ENCODE data around the gene B3GALT6. TPM values are rescaled to one million over a fixed set of nuclear protein-coding genes. Genes with fewer than 3 reads are reported as not detected.
A peak's percentile ranks its signal among the peaks of the same experiment; 100 is the strongest.

B3GALT6 gene
- total RNA-seq, 1 donor from 2014 or later, result 15.8 TPM

DNA sequence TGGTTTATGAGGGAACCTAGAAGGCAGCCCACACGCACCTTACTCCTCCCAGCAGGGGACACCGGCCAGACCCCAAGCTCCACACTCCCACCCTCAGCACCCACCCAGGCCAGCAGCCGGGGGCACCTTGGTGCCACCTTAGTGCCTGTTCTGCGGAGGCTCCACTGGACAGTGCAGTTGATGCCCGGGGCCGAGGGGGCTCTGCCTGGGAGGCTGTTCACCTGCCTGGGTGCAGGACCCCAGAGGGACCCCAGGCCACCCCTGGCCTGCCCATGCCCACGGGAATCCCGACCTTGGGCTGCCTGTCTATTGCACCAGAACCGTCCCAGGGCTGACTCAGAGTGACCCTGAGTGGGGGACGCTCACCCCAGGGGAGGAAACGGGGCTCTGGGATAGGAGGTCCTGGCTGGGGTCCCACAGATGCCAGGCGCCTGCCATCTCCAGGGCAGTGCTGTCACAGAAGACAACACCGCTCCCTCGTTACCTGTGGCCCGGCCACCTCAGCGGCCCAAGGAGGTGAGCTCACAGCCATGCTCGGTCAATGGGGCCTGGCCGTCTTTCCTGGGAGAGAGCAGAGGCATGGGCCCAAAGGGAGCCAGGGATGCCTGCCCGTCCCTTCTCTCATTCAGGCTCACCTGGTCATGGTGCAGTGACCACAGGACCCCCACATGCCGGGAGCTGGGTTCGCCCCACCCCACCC lies 48.9 kb downstream of the B3GALT6 start:
- peaks cover 11% of the 10 kb centered on the region for H3K4me1 Mint-ChIP-seq
- Histone ChIP-seq H3K36me3 (no peaks in the 10 kb centered on the region), H3K79me2 (ENCODE audit: low read depth) (no peaks in the 10 kb centered on the region), H3F3A (ENCODE audit: low read depth) (peaks cover 10% of the 10 kb centered on the region), H3K4me1 (no peaks in the 10 kb centered on the region), H3K27me3 (no peaks in the 10 kb centered on the region), H3K9me3 (ENCODE audit: low read depth) (no peaks in the 10 kb centered on the region), H4K20me1 (ENCODE audit: low read depth) (no peaks in the 10 kb centered on the region), H3K27ac (no peak overlapping the region), H2AFZ (replicated peaks) (no peak overlapping the region), H3K4me2 (no peak overlapping the region), H3K4me3 (no peak overlapping the region), H3K9ac (no peak overlapping the region)
- H3K4me3 Mint-ChIP-seq, result no peak overlapping the region
- H3K27ac Mint-ChIP-seq, result no peak overlapping the region
- H3K9me3 Mint-ChIP-seq, result no peaks in the 10 kb centered on the region
- TF ChIP-seq EZH2phosphoT487 (IDR thresholded peaks at IDR 0.05), result no peak
- H3K27me3 Mint-ChIP-seq (ENCODE audit: insufficient read depth, low read depth), result peaks cover 5% of the 10 kb centered on the region
- no peak for DNase-seq (ENCODE audit: low spot score)
- no peaks in the 10 kb centered on the region for H3K36me3 Mint-ChIP-seq

GRCh38 chr1:1281533-1282321 lies 49.7 kb downstream of the B3GALT6 start:
- Histone ChIP-seq H3K79me2 (ENCODE audit: low read depth) (no peaks in the 10 kb centered on the region), H3K9ac (no peak overlapping the region), H3K4me1 (no peaks in the 10 kb centered on the region), H3K4me3 (no peak overlapping the region), H2AFZ (replicated peaks) (no peak overlapping the region), H3K27ac (no peak overlapping the region), H3K27me3 (no peaks in the 10 kb centered on the region), H4K20me1 (ENCODE audit: low read depth) (no peaks in the 10 kb centered on the region), H3F3A (ENCODE audit: low read depth) (peaks cover 10% of the 10 kb centered on the region), H3K4me2 (no peak overlapping the region), H3K36me3 (no peaks in the 10 kb centered on the region), H3K9me3 (ENCODE audit: low read depth) (no peaks in the 10 kb centered on the region)
- no peak overlapping the region for H3K27ac Mint-ChIP-seq
- no peaks in the 10 kb centered on the region for H3K36me3 Mint-ChIP-seq
- no peaks in the 10 kb centered on the region for H3K9me3 Mint-ChIP-seq
- no peak for DNase-seq (ENCODE audit: low spot score)
- no peak overlapping the region for H3K4me3 Mint-ChIP-seq
- H3K4me1 Mint-ChIP-seq, result peaks cover 11% of the 10 kb centered on the region
- TF ChIP-seq, protein P1, sequence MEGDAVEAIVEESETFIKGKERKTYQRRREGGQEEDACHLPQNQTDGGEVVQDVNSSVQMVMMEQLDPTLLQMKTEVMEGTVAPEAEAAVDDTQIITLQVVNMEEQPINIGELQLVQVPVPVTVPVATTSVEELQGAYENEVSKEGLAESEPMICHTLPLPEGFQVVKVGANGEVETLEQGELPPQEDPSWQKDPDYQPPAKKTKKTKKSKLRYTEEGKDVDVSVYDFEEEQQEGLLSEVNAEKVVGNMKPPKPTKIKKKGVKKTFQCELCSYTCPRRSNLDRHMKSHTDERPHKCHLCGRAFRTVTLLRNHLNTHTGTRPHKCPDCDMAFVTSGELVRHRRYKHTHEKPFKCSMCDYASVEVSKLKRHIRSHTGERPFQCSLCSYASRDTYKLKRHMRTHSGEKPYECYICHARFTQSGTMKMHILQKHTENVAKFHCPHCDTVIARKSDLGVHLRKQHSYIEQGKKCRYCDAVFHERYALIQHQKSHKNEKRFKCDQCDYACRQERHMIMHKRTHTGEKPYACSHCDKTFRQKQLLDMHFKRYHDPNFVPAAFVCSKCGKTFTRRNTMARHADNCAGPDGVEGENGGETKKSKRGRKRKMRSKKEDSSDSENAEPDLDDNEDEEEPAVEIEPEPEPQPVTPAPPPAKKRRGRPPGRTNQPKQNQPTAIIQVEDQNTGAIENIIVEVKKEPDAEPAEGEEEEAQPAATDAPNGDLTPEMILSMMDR (IDR thresholded peaks at IDR 0.05), result no peak
- no peak for TF ChIP-seq EZH2 (IDR thresholded peaks at IDR 0.05)
- no peak for TF ChIP-seq EZH2phosphoT487 (IDR thresholded peaks at IDR 0.05)
- peaks cover 5% of the 10 kb centered on the region for H3K27me3 Mint-ChIP-seq (ENCODE audit: insufficient read depth, low read depth)

DNA sequence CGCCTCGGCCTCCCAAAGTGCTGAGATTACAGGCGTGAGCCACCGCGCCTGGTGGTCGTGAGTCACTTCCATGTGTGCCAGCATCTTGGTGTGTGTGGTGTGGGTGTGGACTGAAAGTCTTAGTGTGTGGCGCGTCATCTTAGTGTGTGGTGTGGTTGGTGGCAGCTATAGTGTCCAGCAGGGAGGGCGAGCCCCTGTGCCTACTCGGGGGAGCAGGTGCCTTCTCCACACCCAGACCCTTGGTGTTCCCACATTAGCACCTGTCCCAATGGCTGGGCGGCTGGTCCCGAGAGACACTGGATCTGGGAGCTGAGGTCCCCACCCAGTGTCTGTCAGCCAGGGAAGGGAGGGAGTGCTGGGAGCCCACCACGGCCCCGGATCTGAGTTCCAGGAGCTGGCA lies 51.0 kb downstream of the B3GALT6 start:
- peak overlapping the region; percentile 34 for H3K27ac Mint-ChIP-seq
- H3K4me3 Mint-ChIP-seq, result no peak overlapping the region
- H3K27ac ChIP-seq, result no peak overlapping the region
- no peaks in the 10 kb centered on the region for H3K27me3 ChIP-seq
- no peak overlapping the region for H3K4me2 ChIP-seq
- H3K9ac ChIP-seq, result no peak overlapping the region
- no peaks in the 10 kb centered on the region for H4K20me1 ChIP-seq (ENCODE audit: low read depth)
- H3K4me3 ChIP-seq, result no peak overlapping the region
- H3K36me3 Mint-ChIP-seq, result no peaks in the 10 kb centered on the region
- H2AFZ ChIP-seq (replicated peaks), result no peak overlapping the region
- no peaks in the 10 kb centered on the region for H3K9me3 Mint-ChIP-seq
- DNase-seq (ENCODE audit: low spot score), result no peak
- H3K4me1 Mint-ChIP-seq, result peaks cover 11% of the 10 kb centered on the region
- no peak for TF ChIP-seq EZH2 (IDR thresholded peaks at IDR 0.05)
- TF ChIP-seq, protein P1 (IDR thresholded peaks at IDR 0.05), result no peak
- TF ChIP-seq EZH2phosphoT487 (IDR thresholded peaks at IDR 0.05), result no peak
- H3K36me3 ChIP-seq, result no peaks in the 10 kb centered on the region
- no peaks in the 10 kb centered on the region for H3K4me1 ChIP-seq
- no peaks in the 10 kb centered on the region for H3K9me3 ChIP-seq (ENCODE audit: low read depth)
- H3K79me2 ChIP-seq (ENCODE audit: low read depth), result no peaks in the 10 kb centered on the region
- peaks cover 5% of the 10 kb centered on the region for H3K27me3 Mint-ChIP-seq (ENCODE audit: insufficient read depth, low read depth)
- H3F3A ChIP-seq (ENCODE audit: low read depth), result peaks cover 10% of the 10 kb centered on the region

DNA sequence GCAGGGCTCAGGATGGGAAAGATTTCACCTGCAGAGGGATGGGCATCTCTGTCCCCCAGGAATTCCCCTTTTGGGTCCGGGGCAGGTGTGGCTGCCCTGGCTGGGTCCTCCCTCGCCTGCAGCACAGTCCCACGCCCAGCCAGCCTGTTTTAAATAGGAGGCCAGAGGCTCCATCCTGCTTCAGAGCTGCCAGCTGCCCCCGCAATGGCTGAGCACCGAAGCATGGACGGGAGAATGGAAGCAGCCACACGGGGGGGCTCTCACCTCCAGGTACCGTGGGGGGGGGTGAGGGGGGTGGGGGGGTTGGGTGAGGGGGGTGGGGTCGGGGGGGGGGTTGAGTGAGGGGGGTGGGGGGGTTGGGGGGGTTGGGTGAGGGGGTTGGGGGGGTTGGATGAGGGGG lies 51.8 kb downstream of the B3GALT6 start:
- Histone ChIP-seq H3K27ac (no peak overlapping the region), H3K9me3 (ENCODE audit: low read depth) (no peaks in the 10 kb centered on the region), H3F3A (ENCODE audit: low read depth) (peaks cover 10% of the 10 kb centered on the region), H3K27me3 (no peaks in the 10 kb centered on the region), H2AFZ (replicated peaks) (no peak overlapping the region), H3K4me2 (no peak overlapping the region), H3K4me3 (no peak overlapping the region), H3K79me2 (ENCODE audit: low read depth) (no peaks in the 10 kb centered on the region), H4K20me1 (ENCODE audit: low read depth) (no peaks in the 10 kb centered on the region), H3K36me3 (no peaks in the 10 kb centered on the region), H3K4me1 (no peaks in the 10 kb centered on the region), H3K9ac (no peak overlapping the region)
- peak; percentile 57 for DNase-seq (ENCODE audit: low spot score)
- peaks cover 5% of the 10 kb centered on the region for H3K27me3 Mint-ChIP-seq (ENCODE audit: insufficient read depth, low read depth)
- H3K36me3 Mint-ChIP-seq, result no peaks in the 10 kb centered on the region
- H3K4me1 Mint-ChIP-seq, result peaks cover 11% of the 10 kb centered on the region
- no peak overlapping the region for H3K4me3 Mint-ChIP-seq
- no peaks in the 10 kb centered on the region for H3K9me3 Mint-ChIP-seq
- H3K27ac Mint-ChIP-seq, result no peak overlapping the region
- TF ChIP-seq EZH2 (IDR thresholded peaks at IDR 0.05) (no peak), EZH2phosphoT487 (IDR thresholded peaks at IDR 0.05) (no peak)
- TF ChIP-seq, protein P1 (IDR thresholded peaks at IDR 0.05), result no peak
